Measurements from ENCODE around the gene KIRREL1.

KIRREL1 gene

DNA sequence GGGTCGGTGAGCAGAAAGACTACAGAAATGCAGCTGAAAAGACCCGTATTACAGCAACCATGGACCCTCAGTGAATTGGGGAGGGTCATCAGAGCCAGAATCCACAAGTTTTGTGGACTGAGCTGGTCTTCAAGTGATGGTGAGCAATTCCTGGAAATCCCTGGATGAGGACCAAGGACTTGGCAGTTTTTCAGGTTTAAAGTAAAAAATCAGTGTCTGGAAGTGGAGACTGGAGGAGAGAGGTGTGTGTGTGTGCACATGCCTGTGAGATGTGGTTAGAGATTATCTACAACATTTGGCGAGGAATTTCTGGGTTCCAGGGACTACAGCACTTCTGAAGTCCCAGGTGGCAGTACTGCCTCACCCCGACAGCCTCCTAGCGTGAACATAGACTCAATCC lies 56.4 kb downstream of the KIRREL1 start:
- Histone ChIP-seq H3K27ac (no peak overlapping the region), H2AFZ (no peak overlapping the region), H3K27me3 (ENCODE audit: control insufficient read depth, insufficient read depth, low read length) (no peaks in the 10 kb centered on the region), H3K4me2 (ENCODE audit: low read length) (no peak overlapping the region), H3K9ac (no peak overlapping the region), H3K36me3 (ENCODE audit: control insufficient read depth, insufficient read depth, low read length) (no peaks in the 10 kb centered on the region), H3K79me2 (no peaks in the 10 kb centered on the region), H3K4me3 (ENCODE audit: low read depth, low read length) (no peak overlapping the region), H3K9me3 (ENCODE audit: control insufficient read depth, low read length) (no peaks in the 10 kb centered on the region), H3K4me1 (no peaks in the 10 kb centered on the region)
- no peak for TF ChIP-seq CTCF (IDR thresholded peaks at IDR 0.05)

GRCh38 chr1:158053276-158053675 lies 59.8 kb downstream of the KIRREL1 start:
- Histone ChIP-seq H3K4me2 (ENCODE audit: low read length) (no peak overlapping the region), H3K9me3 (ENCODE audit: control insufficient read depth, low read length) (no peaks in the 10 kb centered on the region), H3K36me3 (ENCODE audit: control insufficient read depth, insufficient read depth, low read length) (no peaks in the 10 kb centered on the region), H3K9ac (no peak overlapping the region), H3K27me3 (ENCODE audit: control insufficient read depth, insufficient read depth, low read length) (no peaks in the 10 kb centered on the region), H3K79me2 (no peaks in the 10 kb centered on the region), H2AFZ (no peak overlapping the region), H3K27ac (no peak overlapping the region), H3K4me3 (ENCODE audit: low read depth, low read length) (no peak overlapping the region), H3K4me1 (no peaks in the 10 kb centered on the region)
- no peak for TF ChIP-seq CTCF (IDR thresholded peaks at IDR 0.05)

DNA sequence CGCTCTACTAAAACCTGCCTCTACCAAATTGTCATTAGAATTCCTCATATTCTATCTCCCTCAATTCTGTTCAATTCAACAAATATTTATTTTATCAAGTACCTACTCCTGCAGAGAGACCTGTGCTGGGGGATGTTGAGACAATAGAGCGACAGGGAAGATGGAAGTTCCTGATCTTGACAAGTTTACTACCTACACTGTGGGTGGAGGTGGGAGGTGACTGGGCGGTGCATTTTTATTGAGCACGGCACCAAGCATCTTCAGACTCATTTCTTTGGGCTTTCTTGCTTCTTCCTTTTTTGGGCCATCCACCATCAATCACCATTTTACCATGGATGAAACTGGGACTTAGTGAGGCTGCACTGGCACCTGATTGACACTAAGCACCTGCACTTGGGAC lies 61.3 kb downstream of the KIRREL1 start:
- H3K4me3 ChIP-seq (ENCODE audit: low read depth, low read length): no peak overlapping the region
- H3K27ac ChIP-seq: no peak overlapping the region
- no peaks in the 10 kb centered on the region for H3K9me3 ChIP-seq (ENCODE audit: control insufficient read depth, low read length)
- H3K36me3 ChIP-seq (ENCODE audit: control insufficient read depth, insufficient read depth, low read length): no peaks in the 10 kb centered on the region
- no peak overlapping the region for H2AFZ ChIP-seq
- no peak overlapping the region for H3K9ac ChIP-seq
- no peak for TF ChIP-seq CTCF (IDR thresholded peaks at IDR 0.05)
- no peak overlapping the region for H3K4me2 ChIP-seq (ENCODE audit: low read length)
- H3K27me3 ChIP-seq (ENCODE audit: control insufficient read depth, insufficient read depth, low read length): no peaks in the 10 kb centered on the region
- no peaks in the 10 kb centered on the region for H3K4me1 ChIP-seq
- no peaks in the 10 kb centered on the region for H3K79me2 ChIP-seq

- H3K27ac ChIP-seq: no peak overlapping the region
- H3K27me3 ChIP-seq (ENCODE audit: control insufficient read depth, insufficient read depth, low read length): no peaks in the 10 kb centered on the region
- H3K9me3 ChIP-seq (ENCODE audit: control insufficient read depth, low read length): no peaks in the 10 kb centered on the region
- no peak overlapping the region for H3K4me2 ChIP-seq (ENCODE audit: low read length)
- TF ChIP-seq CTCF (IDR thresholded peaks at IDR 0.05): no peak
- no peaks in the 10 kb centered on the region for H3K79me2 ChIP-seq
- no peak overlapping the region for H2AFZ ChIP-seq
- no peaks in the 10 kb centered on the region for H3K36me3 ChIP-seq (ENCODE audit: control insufficient read depth, insufficient read depth, low read length)
- no peak overlapping the region for H3K4me3 ChIP-seq (ENCODE audit: low read depth, low read length)
- H3K9ac ChIP-seq: no peak overlapping the region
- H3K4me1 ChIP-seq: no peaks in the 10 kb centered on the region
Observed at GRCh38 chr1:158055854-158056253, 62.4 kb downstream of the KIRREL1 start.

DNA sequence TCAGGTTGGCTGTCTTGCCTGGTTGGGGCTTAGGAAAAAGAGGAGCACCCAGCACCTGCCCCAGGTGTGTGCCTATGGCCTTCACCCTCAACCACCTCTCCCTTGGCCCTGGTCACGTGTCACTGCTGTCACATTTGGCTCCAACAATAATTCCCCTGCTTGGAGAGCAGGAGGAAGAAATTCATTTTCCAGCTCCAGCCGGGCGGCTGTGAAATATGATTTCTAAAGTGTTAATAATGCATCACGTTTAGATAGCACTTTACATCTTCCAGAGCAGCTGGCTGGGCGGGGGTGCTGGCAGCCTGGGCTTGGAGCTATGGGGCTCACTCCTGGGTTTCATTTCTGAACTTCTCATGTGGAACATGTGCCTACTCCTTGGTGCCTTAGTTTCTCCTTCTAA lies 63.1 kb downstream of the KIRREL1 start:
- Histone ChIP-seq H3K79me2 (no peaks in the 10 kb centered on the region), H3K27ac (no peak overlapping the region), H3K9ac (no peak overlapping the region), H3K4me1 (no peaks in the 10 kb centered on the region), H3K9me3 (ENCODE audit: control insufficient read depth, low read length) (no peaks in the 10 kb centered on the region), H2AFZ (no peak overlapping the region), H3K36me3 (ENCODE audit: control insufficient read depth, insufficient read depth, low read length) (no peaks in the 10 kb centered on the region), H3K4me2 (ENCODE audit: low read length) (no peak overlapping the region), H3K4me3 (ENCODE audit: low read depth, low read length) (no peak overlapping the region), H3K27me3 (ENCODE audit: control insufficient read depth, insufficient read depth, low read length) (no peaks in the 10 kb centered on the region)
- TF ChIP-seq CTCF (IDR thresholded peaks at IDR 0.05): no peak

Data from parathyroid adenoma (tissue), 2 donors.